CD14-positive monocyte (primary cell): ENCODE measurements around the gene MAP2K1. TPM values are rescaled to one million over a fixed set of nuclear protein-coding genes. Genes with fewer than 3 reads are reported as not detected.

Experiments used
- DNase-seq, 3 donors: peaks; one replicate each; pipeline ENCODE4 v3.0.0-alpha.2; 2011 to 2022
- H2AFZ ChIP-seq: 2 replicates; pipeline ENCODE4 v1.6.0; 2012; ENCODE audit warnings: mild to moderate bottlenecking, low read depth, low read length, inconsistent platforms; ENCODE audit not compliant: insufficient read depth, poor library complexity, severe bottlenecking
- H3K27ac ChIP-seq, 2 donors: 1 replicate in 1 of 2; 2 replicates in 1 of 2; pipeline ENCODE4 v1.5.1; 2012 to 2013; ENCODE audit warnings: low read length in 2 of 2, control low read depth in 1 of 2, inconsistent platforms in 1 of 2, low read depth in 1 of 2, mild to moderate bottlenecking in 1 of 2
- H3K27me3 ChIP-seq, 2 donors: one replicate each; pipeline versions ENCODE4 v1.6.0 to v1.6.1; 2011 to 2013; ENCODE audit warnings: low read length in 2 of 2; ENCODE audit not compliant: control insufficient read depth in 2 of 2, insufficient read depth in 2 of 2
- H3K36me3 ChIP-seq, 2 donors: replicated peaks in 1 of 2; 1 replicate in 1 of 2; 2 replicates in 1 of 2; pipeline versions ENCODE4 v1.5.1 to v1.6.1; 2012 to 2013; ENCODE audit warnings: low read length in 2 of 2, control low read depth in 1 of 2, inconsistent platforms in 1 of 2, mild to moderate bottlenecking in 1 of 2; ENCODE audit not compliant: insufficient read depth in 2 of 2, control insufficient read depth in 1 of 2
- H3K4me1 ChIP-seq, 2 donors: 1 replicate in 1 of 2; 2 replicates in 1 of 2; pipeline versions ENCODE4 v1.5.1 to v1.6.1; 2012 to 2013; ENCODE audit warnings: low read length in 2 of 2, control low read depth in 1 of 2, inconsistent platforms in 1 of 2, mild to moderate bottlenecking in 1 of 2, moderate library complexity in 1 of 2; ENCODE audit not compliant: insufficient read depth in 2 of 2, control insufficient read depth in 1 of 2
- H3K4me2 ChIP-seq: replicated peaks from 2 replicates; pipeline ENCODE3; 2012; ENCODE audit warnings: low read length, moderate library complexity, mild to moderate bottlenecking; ENCODE audit not compliant: poor library complexity, severe bottlenecking; ENCODE audit errors: extremely low read depth
- H3K4me3 ChIP-seq, 3 experiments: fragments of 200-600 bp in 1 of 3; sonication (generic) in 1 of 3; replicated peaks in 1 of 3; 1 replicate in 2 of 3; 2 replicates in 1 of 3; pipeline ENCODE4 v1.5.1; 2011 to 2013; ENCODE audit warnings: low read length in 3 of 3, mild to moderate bottlenecking in 3 of 3, control low read depth in 2 of 3, low read depth in 2 of 3, inconsistent platforms in 1 of 3, moderate library complexity in 1 of 3
- H3K79me2 ChIP-seq: 2 replicates; pipeline ENCODE4 v1.6.0; 2012; ENCODE audit warnings: mild to moderate bottlenecking, control low read depth, inconsistent platforms, low read length, moderate library complexity; ENCODE audit not compliant: insufficient read depth
- H3K9ac ChIP-seq: 2 replicates; pipeline ENCODE4 v1.6.0; 2017; ENCODE audit warnings: low read length, mild to moderate bottlenecking; ENCODE audit not compliant: insufficient read depth, poor library complexity, severe bottlenecking
- H3K9me3 ChIP-seq, 2 donors: replicated peaks in 1 of 2; 1 replicate in 1 of 2; 2 replicates in 1 of 2; pipeline versions ENCODE4 v1.5.1 to v1.6.1; 2012 to 2013; ENCODE audit warnings: low read length in 2 of 2, control low read depth in 1 of 2; ENCODE audit not compliant: control insufficient read depth in 1 of 2, insufficient read depth in 1 of 2
- H4K20me1 ChIP-seq: 2 replicates; pipeline ENCODE4 v1.6.0; 2012; ENCODE audit warnings: mild to moderate bottlenecking, low read length, control low read depth, moderate library complexity; ENCODE audit not compliant: insufficient read depth
- H3K27ac Mint-ChIP-seq, 7 donors: one replicate each; pipeline ENCODE4 v1.8.0; 2020; ENCODE audit warnings: mild to moderate bottlenecking in 7 of 7, mixed read lengths in 7 of 7, moderate library complexity in 6 of 7, inconsistent platforms in 2 of 7
- H3K27me3 Mint-ChIP-seq, 3 donors: one replicate each; pipeline ENCODE4 v1.8.0; 2021 to 2022; ENCODE audit warnings: low read depth in 3 of 3, mild to moderate bottlenecking in 3 of 3, mixed read lengths in 3 of 3, moderate library complexity in 3 of 3, inconsistent platforms in 1 of 3
- H3K36me3 Mint-ChIP-seq, 2 donors: one replicate each; pipeline ENCODE4 v1.8.0; 2020; ENCODE audit warnings: mixed read lengths in 2 of 2, inconsistent platforms in 1 of 2, mild to moderate bottlenecking in 1 of 2
- H3K4me1 Mint-ChIP-seq: one replicate; pipeline ENCODE4 v1.8.0; 2020; ENCODE audit warnings: mild to moderate bottlenecking, mixed read lengths
- H3K4me3 Mint-ChIP-seq, 2 donors: one replicate each; pipeline ENCODE4 v1.8.0; 2020; ENCODE audit warnings: mild to moderate bottlenecking in 2 of 2, mixed read lengths in 2 of 2, moderate library complexity in 1 of 2
- H3K9me3 Mint-ChIP-seq, 7 donors: one replicate each; pipeline ENCODE4 v1.8.0; 2020 to 2022; ENCODE audit warnings: mixed read lengths in 7 of 7, mild to moderate bottlenecking in 6 of 7, moderate library complexity in 6 of 7, inconsistent platforms in 2 of 7
- WGBS: methylation state at CpG from one replicate; pipeline ENCODE4 v1.1.5; 2013; ENCODE audit warnings: missing lambda C conversion rate; ENCODE audit not compliant: insufficient coverage; 5-methylcytosine and 5-hydroxymethylcytosine counted together
- intact Hi-C, 2 donors: fragments of 100-400 bp; cut with micrococcal nuclease; formaldehyde crosslinking; loops; one replicate each; pipeline versions ENCODE4 v1.15.0 to v1.15.1; 2023
- polyA plus RNA-seq, 3 donors: library from polyadenylated mRNA; depleted of rRNA in 1 of 3; unstranded in 2 of 3; stranded (reverse) in 1 of 3; fragments of 300-500 nt in 2 of 3; fragments of >200 nt in 1 of 3; fragmentation: Illumina TruSeq in 2 of 3; gene quantifications; 1 replicate in 2 of 3; 2 replicates in 1 of 3; pipeline ENCODE4 v1.2.3, GENCODE V29; 2012 to 2021
- TF ChIP-seq, protein P1 (sequence below): fragments of 200-600 bp; IDR thresholded peaks from one replicate; pipeline ENCODE4 v1.8.0; 2022; ENCODE audit warnings: antibody characterized with exemption, mild to moderate bottlenecking

MAP2K1 gene
- polyA plus RNA-seq, 3 donors, result 41.3 to 71.1 (median 64.5) TPM

DNA sequence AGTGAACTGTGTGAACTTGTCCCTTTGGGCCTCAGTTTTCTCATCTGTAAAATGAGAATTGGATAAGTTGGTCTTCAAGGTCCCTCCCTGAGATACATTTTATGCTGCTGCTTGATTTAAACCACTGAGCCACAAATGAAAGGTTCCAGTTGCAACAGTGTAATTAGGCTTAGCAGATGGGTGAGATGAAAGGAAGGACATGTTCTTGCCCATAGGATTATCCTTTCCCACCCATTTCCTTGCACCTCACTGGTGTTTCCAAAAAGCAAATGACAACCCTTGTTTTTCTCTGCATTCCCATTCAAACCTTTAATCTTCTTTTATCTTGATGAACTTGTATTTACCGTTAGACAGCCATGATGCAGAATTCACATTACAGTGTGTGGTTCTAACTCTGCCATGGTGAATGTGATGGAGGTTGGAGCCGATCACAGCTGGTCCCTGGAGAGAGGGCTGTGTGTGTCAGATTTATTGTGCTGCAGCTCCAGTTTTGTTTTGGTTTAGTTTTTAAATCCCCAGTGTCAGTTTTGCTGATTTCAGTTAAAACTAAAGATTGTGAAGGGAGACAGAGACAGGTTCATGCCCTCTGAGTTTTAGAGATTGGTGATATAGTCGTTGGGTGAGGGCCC, 44.0 kb downstream of the MAP2K1 start:
- Histone ChIP-seq H2AFZ (no peak overlapping the region), H4K20me1 (peaks cover 100% of the 10 kb centered on the region), H3K4me2 (no peak overlapping the region), H3K36me3 (peaks cover 9 to 10% of the 10 kb centered on the region in 2 donors), H3K9me3 (no peaks in the 10 kb centered on the region), H3K4me1 (peaks cover 25 to 43% of the 10 kb centered on the region in 2 donors), H3K27me3 (no peaks in the 10 kb centered on the region), H3K4me3 (no peak overlapping the region), H3K27ac (peak overlapping the region in 1 of 2 donors; percentile 35), H3K79me2 (peaks cover 97% of the 10 kb centered on the region), H3K9ac (no peak overlapping the region)
- peaks cover 17 to 30% of the 10 kb centered on the region in 2 donors for H3K36me3 Mint-ChIP-seq
- H3K4me1 Mint-ChIP-seq, result peaks cover 50% of the 10 kb centered on the region
- H3K27me3 Mint-ChIP-seq, result peaks cover 0 to 2% (median 1%) of the 10 kb centered on the region in 3 donors
- TF ChIP-seq, protein P1, sequence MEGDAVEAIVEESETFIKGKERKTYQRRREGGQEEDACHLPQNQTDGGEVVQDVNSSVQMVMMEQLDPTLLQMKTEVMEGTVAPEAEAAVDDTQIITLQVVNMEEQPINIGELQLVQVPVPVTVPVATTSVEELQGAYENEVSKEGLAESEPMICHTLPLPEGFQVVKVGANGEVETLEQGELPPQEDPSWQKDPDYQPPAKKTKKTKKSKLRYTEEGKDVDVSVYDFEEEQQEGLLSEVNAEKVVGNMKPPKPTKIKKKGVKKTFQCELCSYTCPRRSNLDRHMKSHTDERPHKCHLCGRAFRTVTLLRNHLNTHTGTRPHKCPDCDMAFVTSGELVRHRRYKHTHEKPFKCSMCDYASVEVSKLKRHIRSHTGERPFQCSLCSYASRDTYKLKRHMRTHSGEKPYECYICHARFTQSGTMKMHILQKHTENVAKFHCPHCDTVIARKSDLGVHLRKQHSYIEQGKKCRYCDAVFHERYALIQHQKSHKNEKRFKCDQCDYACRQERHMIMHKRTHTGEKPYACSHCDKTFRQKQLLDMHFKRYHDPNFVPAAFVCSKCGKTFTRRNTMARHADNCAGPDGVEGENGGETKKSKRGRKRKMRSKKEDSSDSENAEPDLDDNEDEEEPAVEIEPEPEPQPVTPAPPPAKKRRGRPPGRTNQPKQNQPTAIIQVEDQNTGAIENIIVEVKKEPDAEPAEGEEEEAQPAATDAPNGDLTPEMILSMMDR, result no peak
- intact Hi-C loops, result no loop called here
- H3K27ac Mint-ChIP-seq, result peak overlapping the region in 3 of 7 donors; percentile 6 to 65 (median 57)
- WGBS, result 83% methylated on average over 1 of the region's 3 CpGs
- no peak overlapping the region for H3K4me3 Mint-ChIP-seq
- DNase-seq, result no peak
- H3K9me3 Mint-ChIP-seq, result no peaks in the 10 kb centered on the region

DNA sequence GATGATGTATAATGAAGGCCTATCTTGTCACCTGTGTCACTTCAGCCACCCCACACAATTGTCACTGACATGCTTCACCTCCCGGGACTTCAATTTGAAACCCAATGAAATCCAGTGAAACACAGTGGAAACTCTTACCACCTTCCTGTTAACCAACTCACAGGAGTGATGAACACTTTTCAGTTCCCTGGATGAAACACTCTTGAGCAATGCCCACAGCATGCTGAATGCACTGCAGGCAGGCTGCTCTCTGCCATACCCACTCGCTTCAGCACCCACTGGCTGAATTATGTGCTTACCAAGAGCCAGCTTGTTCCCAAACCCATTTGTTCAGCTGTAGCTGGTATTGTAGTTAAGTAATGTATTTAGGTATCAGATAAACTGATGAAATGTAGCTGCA, 47.0 kb downstream of the MAP2K1 start:
- no peaks in the 10 kb centered on the region for H3K9me3 Mint-ChIP-seq
- H2AFZ ChIP-seq, result no peak overlapping the region
- 25% methylated on average over 1 of the region's 2 CpGs for WGBS
- peaks cover 0 to 2% (median 0%) of the 10 kb centered on the region in 3 donors for H3K27me3 Mint-ChIP-seq
- TF ChIP-seq, protein P1, result no peak
- H3K4me3 Mint-ChIP-seq, result no peak overlapping the region
- H3K4me1 ChIP-seq, result peaks cover 21 to 29% of the 10 kb centered on the region in 2 donors
- peak overlapping the region in 6 of 7 donors; percentile 5 to 66 (median 47) for H3K27ac Mint-ChIP-seq
- H3K36me3 ChIP-seq, result peaks cover 36 to 40% of the 10 kb centered on the region in 2 donors
- peaks cover 42 to 57% of the 10 kb centered on the region in 2 donors for H3K36me3 Mint-ChIP-seq
- no peak overlapping the region for H3K4me2 ChIP-seq
- DNase-seq, result peak; percentile 20 to 44 (median 25)
- H3K9ac ChIP-seq, result no peak overlapping the region
- peaks cover 75% of the 10 kb centered on the region for H3K79me2 ChIP-seq
- intact Hi-C loops, result no loop called here
- no peak overlapping the region for H3K4me3 ChIP-seq
- peaks cover 36% of the 10 kb centered on the region for H3K4me1 Mint-ChIP-seq
- H4K20me1 ChIP-seq, result peaks cover 99% of the 10 kb centered on the region
- peak overlapping the region in 1 of 2 donors; percentile 42 for H3K27ac ChIP-seq
- H3K9me3 ChIP-seq, result no peaks in the 10 kb centered on the region
- H3K27me3 ChIP-seq, result no peaks in the 10 kb centered on the region
